Kidney (tissue), 14 donors: Measurements from ENCODE around the gene ITPR1. TPM values are rescaled to one million over a fixed set of nuclear protein-coding genes. Genes with fewer than 3 reads are reported as not detected.

Source experiments
- DNase-seq, 5 donors: peaks; one replicate each; pipeline ENCODE4 v3.0.0-alpha.2; 2013 to 2020
- FAIRE-seq: peaks from 2 replicates; lab custom pipeline; 2012; peaks lifted over from hg19 to GRCh38; lab: Jason Lieb, UNC
- H3K27ac ChIP-seq, 2 donors: one replicate each; pipeline ENCODE4 v1.7.0; 2013; ENCODE audit warnings: low read depth in 2 of 2, low read length in 2 of 2, inconsistent platforms in 1 of 2
- H3K27me3 ChIP-seq: one replicate; pipeline ENCODE4 v1.7.1; 2013; ENCODE audit warnings: low read length, inconsistent platforms; ENCODE audit not compliant: control insufficient read depth, insufficient read depth
- H3K36me3 ChIP-seq, 3 donors: one replicate each; pipeline versions ENCODE4 v1.7.0 to v1.7.1; 2013; ENCODE audit warnings: low read length in 3 of 3, control low read depth in 1 of 3, inconsistent platforms in 1 of 3; ENCODE audit not compliant: insufficient read depth in 3 of 3, control insufficient read depth in 2 of 3
- H3K4me1 ChIP-seq, 3 donors: one replicate each; pipeline versions ENCODE4 v1.7.0 to v1.7.1; 2013; ENCODE audit warnings: low read length in 3 of 3, inconsistent platforms in 1 of 3, low read depth in 1 of 3; ENCODE audit not compliant: control insufficient read depth in 2 of 3, insufficient read depth in 2 of 3
- H3K4me3 ChIP-seq, 3 donors: one replicate each; pipeline versions ENCODE4 v1.7.0 to v1.8.1; 2013; ENCODE audit warnings: low read length in 3 of 3, control low read depth in 1 of 3, inconsistent platforms in 1 of 3
- H3K9ac ChIP-seq, 3 donors: one replicate each; pipeline versions ENCODE4 v1.7.0 to v1.7.1; 2013; ENCODE audit warnings: low read length in 3 of 3, control low read depth in 1 of 3, inconsistent platforms in 1 of 3
- H3K9me3 ChIP-seq, 3 donors: one replicate each; pipeline versions ENCODE4 v1.7.0 to v1.7.1; 2013; ENCODE audit warnings: low read length in 3 of 3, control low read depth in 1 of 3, inconsistent platforms in 1 of 3; ENCODE audit not compliant: control insufficient read depth in 2 of 3, insufficient read depth in 1 of 3
- intact Hi-C: fragments of 100-400 bp; cut with DNase I; formaldehyde crosslinking; loops from one replicate; pipeline ENCODE4 v1.11.1; 2022
- polyA plus RNA-seq: library from polyadenylated mRNA; stranded (reverse); fragments of 350-450 nt; fragmentation: Illumina TruSeq; extraction: RNeasy Lipid Tissue Mini Kit (QIAGEN cat#74804); gene quantifications from one replicate; pipeline ENCODE4 v1.2.3, GENCODE V29; 2014; ENCODE audit warnings: low read depth, low replicate concordance; ENCODE audit not compliant: insufficient read depth
- total RNA-seq: library from RNA; stranded (reverse); fragmentation: NEBNext Ultra II Directional; extraction: Animal tissue kit (Norgen Biotek cat#: 25700); gene quantifications from one replicate; pipeline ENCODE4 v1.2.1, GENCODE V29; 2021
- TF ChIP-seq, protein P1 (sequence below): IDR thresholded peaks from 3 replicates; pipeline ENCODE4 v1.5.1; 2012; ENCODE audit warnings: mild to moderate bottlenecking, moderate library complexity, borderline replicate concordance; ENCODE audit not compliant: insufficient read depth; ENCODE audit errors: extremely low read depth
- donor health status: control.
- donor health status: control.
- donor health status: control.
- donor health status: control.
- donor health status: control.
- donor health status: DM: yes; HTN: yes; CAD: no.
- donor health status: Normal renal cell carcinoma (clear cell type).

The ITPR1 gene
- total and polyA plus RNA-seq, 2 donors from 2014 or later = 30.2 to 81.2 TPM

- H3K9me3 ChIP-seq = no peaks in the 10 kb centered on the region
- intact Hi-C loops = no loop called here
- H3K27ac ChIP-seq = peak overlapping the region in 1 of 2 donors; percentile 20
- FAIRE-seq (no peak), DNase-seq (no peak)
- no peak overlapping the region for H3K9ac ChIP-seq
- TF ChIP-seq, protein P1, sequence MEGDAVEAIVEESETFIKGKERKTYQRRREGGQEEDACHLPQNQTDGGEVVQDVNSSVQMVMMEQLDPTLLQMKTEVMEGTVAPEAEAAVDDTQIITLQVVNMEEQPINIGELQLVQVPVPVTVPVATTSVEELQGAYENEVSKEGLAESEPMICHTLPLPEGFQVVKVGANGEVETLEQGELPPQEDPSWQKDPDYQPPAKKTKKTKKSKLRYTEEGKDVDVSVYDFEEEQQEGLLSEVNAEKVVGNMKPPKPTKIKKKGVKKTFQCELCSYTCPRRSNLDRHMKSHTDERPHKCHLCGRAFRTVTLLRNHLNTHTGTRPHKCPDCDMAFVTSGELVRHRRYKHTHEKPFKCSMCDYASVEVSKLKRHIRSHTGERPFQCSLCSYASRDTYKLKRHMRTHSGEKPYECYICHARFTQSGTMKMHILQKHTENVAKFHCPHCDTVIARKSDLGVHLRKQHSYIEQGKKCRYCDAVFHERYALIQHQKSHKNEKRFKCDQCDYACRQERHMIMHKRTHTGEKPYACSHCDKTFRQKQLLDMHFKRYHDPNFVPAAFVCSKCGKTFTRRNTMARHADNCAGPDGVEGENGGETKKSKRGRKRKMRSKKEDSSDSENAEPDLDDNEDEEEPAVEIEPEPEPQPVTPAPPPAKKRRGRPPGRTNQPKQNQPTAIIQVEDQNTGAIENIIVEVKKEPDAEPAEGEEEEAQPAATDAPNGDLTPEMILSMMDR = no peak
- peaks cover 0 to 6% (median 0%) of the 10 kb centered on the region in 3 donors for H3K36me3 ChIP-seq
- H3K4me3 ChIP-seq = no peak overlapping the region
- no peaks in the 10 kb centered on the region for H3K27me3 ChIP-seq
- peaks cover 0 to 11% (median 8%) of the 10 kb centered on the region in 3 donors for H3K4me1 ChIP-seq
Measured at GRCh38 chr3:4766716-4767499, 273.8 kb downstream of the ITPR1 start.

DNA sequence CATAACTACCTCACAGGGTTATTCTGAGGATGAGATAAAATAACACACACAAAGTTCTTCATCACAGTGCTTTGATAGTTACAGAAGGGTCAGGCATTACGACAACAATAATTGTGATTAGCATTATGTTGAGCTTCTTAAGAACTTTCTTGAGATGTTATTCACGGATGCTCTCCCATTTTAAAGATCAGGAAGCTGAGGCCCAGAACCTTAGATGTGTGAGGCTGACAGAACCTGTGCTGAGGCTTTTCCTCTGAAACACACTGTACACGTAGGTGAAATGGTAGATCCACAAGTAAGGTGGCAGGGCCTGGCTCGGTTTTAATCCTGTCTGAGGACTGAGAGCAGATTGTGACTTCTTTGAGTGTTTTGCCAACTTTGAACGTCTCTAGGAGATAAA lies 274.9 kb downstream of the ITPR1 start:
- TF ChIP-seq, protein P1 = no peak
- Histone ChIP-seq H3K27ac (no peak overlapping the region), H3K36me3 (peaks cover 0 to 6% (median 0%) of the 10 kb centered on the region in 3 donors), H3K4me3 (no peak overlapping the region), H3K9ac (no peak overlapping the region), H3K27me3 (no peaks in the 10 kb centered on the region), H3K9me3 (no peaks in the 10 kb centered on the region), H3K4me1 (peaks cover 0 to 20% (median 16%) of the 10 kb centered on the region in 3 donors)
- DNase-seq = no peak
- intact Hi-C loops = no loop called here
- FAIRE-seq = no peak

DNA sequence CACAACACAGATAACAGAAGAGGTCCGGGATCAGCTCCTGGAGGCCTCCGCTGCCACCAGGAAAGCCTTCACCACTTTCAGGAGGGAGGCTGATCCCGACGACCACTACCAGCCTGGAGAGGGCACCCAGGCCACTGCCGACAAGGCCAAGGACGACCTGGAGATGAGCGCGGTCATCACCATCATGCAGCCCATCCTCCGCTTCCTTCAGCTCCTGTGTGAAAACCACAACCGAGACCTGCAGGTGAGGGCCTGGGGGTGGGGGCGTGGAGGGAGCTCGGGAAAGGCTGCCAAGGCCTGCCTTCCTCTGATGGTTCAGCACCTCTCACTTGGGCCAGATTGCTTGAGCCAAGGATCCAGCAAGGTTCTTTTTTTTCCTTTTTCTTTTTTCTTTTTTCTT lies 275.4 kb downstream of the ITPR1 start:
- DNase-seq (no peak), FAIRE-seq (no peak)
- TF ChIP-seq, protein P1 = no peak
- H3K9me3 ChIP-seq = no peaks in the 10 kb centered on the region
- H3K4me1 ChIP-seq = peaks cover 0 to 23% (median 21%) of the 10 kb centered on the region in 3 donors
- intact Hi-C loops = no loop called here
- no peak overlapping the region for H3K4me3 ChIP-seq
- no peaks in the 10 kb centered on the region for H3K27me3 ChIP-seq
- H3K36me3 ChIP-seq = peaks cover 0 to 6% (median 0%) of the 10 kb centered on the region in 3 donors
- no peak overlapping the region for H3K9ac ChIP-seq
- no peak overlapping the region for H3K27ac ChIP-seq
